HepG2 (cell line): ENCODE data around the gene HIPK4. TPM values are rescaled to one million over a fixed set of nuclear protein-coding genes. Genes with fewer than 3 reads are reported as not detected.

ENCODE experiments used
- ARID3A ChIP-seq: IDR thresholded peaks from 2 replicates; pipeline ENCODE4 v1.6.1; 2012; ENCODE audit warnings: low read depth, low read length, improper control_type of control experiment
- ATAD3A ChIP-seq: sonication (generic); formaldehyde crosslinking; IDR thresholded peaks from 2 replicates; pipeline ENCODE4 v1.4.0; 2020; ENCODE audit warnings: missing genetic modification reagents
- FOXP4 ChIP-seq: sonication (generic); formaldehyde crosslinking; IDR thresholded peaks from 2 replicates; pipeline ENCODE4 v1.4.0; 2020; ENCODE audit warnings: missing genetic modification reagents
- HDAC1 ChIP-seq: sonication (generic); formaldehyde crosslinking; IDR thresholded peaks from 2 replicates; pipeline ENCODE4 v1.5.1; 2020; ENCODE audit warnings: mild to moderate bottlenecking, missing genetic modification reagents
- NFIC ChIP-seq: IDR thresholded peaks from 2 replicates; pipeline ENCODE4 v1.6.1; 2012; ENCODE audit warnings: mild to moderate bottlenecking, low read length, inconsistent platforms
- PLSCR1 ChIP-seq: sonication (generic); formaldehyde crosslinking; IDR thresholded peaks from 2 replicates; pipeline ENCODE4 v1.5.0; 2020; ENCODE audit warnings: missing genetic modification reagents, mild to moderate bottlenecking, borderline replicate concordance
- RBM39 ChIP-seq: fragments of 200-400 bp; formaldehyde crosslinking; IDR thresholded peaks from one replicate; pipeline ENCODE4 v1.6.1; 2018; ENCODE audit warnings: antibody characterized with exemption, mild to moderate bottlenecking, low read depth, low read length; ENCODE audit not compliant: poor library complexity, severe bottlenecking
- TFE3 ChIP-seq: IDR thresholded peaks from 2 replicates; pipeline ENCODE4 v1.6.1; 2016
- ZNF232 ChIP-seq: sonication (generic); formaldehyde crosslinking; IDR thresholded peaks from 2 replicates; pipeline ENCODE4 v1.4.0; 2020; ENCODE audit warnings: missing genetic modification reagents, borderline replicate concordance
- ZSCAN31 ChIP-seq: sonication (generic); formaldehyde crosslinking; IDR thresholded peaks from 2 replicates; pipeline ENCODE4 v1.5.0; 2020; ENCODE audit warnings: low read depth, mild to moderate bottlenecking, missing genetic modification reagents
- polyA plus RNA-seq, 8 experiments: library from polyadenylated mRNA; depleted of rRNA in 3 of 8; stranded (reverse) in 7 of 8; unstranded in 1 of 8; fragments of >200 nt; fragmentation: Illumina TruSeq in 4 of 8; extraction: Trizol in 4 of 8; gene quantifications; 2 replicates each; pipeline versions ENCODE4 v1.2.1 to v1.2.3, GENCODE V29; 2011 to 2016; ENCODE audit warnings: low read depth in 4 of 8, missing spikeins in 1 of 8, mixed read lengths in 1 of 8; ENCODE audit not compliant: insufficient read depth in 1 of 8
- total RNA-seq, 5 experiments: library from RNA; depleted of rRNA; stranded (reverse); fragments of >200 nt; fragmentation: Illumina TruSeq; extraction: Trizol; gene quantifications; 2 replicates each; pipeline ENCODE4 v1.2.3, GENCODE V29; 2016; ENCODE audit warnings: low read depth in 1 of 5

HIPK4 gene
- total and polyA plus RNA-seq, 2 of the 13 experiments (the other 11 are each of a cell fraction or from before 2014, with no cell fraction given): 0.03 TPM; not detected in 1

- TF ChIP-seq ARID3A: no peak
- TF ChIP-seq ATAD3A (CRISPR knock-in tag): no peak
- TF ChIP-seq NFIC: no peak
- TF ChIP-seq TFE3: no peak
- TF ChIP-seq PLSCR1 (CRISPR knock-in tag): no peak
- no peak for TF ChIP-seq FOXP4 (CRISPR knock-in tag)
- no peak for TF ChIP-seq RBM39
- TF ChIP-seq ZNF232: no peak
- TF ChIP-seq HDAC1 (CRISPR knock-in tag): no peak
- TF ChIP-seq ZSCAN31 (CRISPR knock-in tag): no peak
- TF ChIP-seq, all 625 proteins: peak for 0
These were observed 18.2 kb downstream of the HIPK4 start (continued) for GRCh38 chr19:40371802-40372122.
